Vagina (tissue), 2 donors: Measurements from ENCODE around the gene JMJD4. TPM values are rescaled to one million over a fixed set of nuclear protein-coding genes. Genes with fewer than 3 reads are reported as not detected.

Experiments used
- DNase-seq, 2 donors: peaks; one replicate each; pipeline ENCODE4 v3.0.0-alpha.2; 2017; ENCODE audit errors: extremely low spot score in 2 of 2
- H3K27ac ChIP-seq: fragments of 200-600 bp; sonication (generic); one replicate; pipeline ENCODE4 v1.5.1; 2019
- H3K27me3 ChIP-seq: fragments of 200-600 bp; sonication (generic); one replicate; pipeline ENCODE4 v1.5.1; 2019
- H3K36me3 ChIP-seq, 2 donors: fragments of 200-600 bp; sonication (generic); one replicate each; pipeline ENCODE4 v1.5.1; 2017 to 2019
- H3K4me1 ChIP-seq: fragments of 200-600 bp; sonication (generic); one replicate; pipeline ENCODE4 v1.5.1; 2019
- H3K4me3 ChIP-seq, 2 donors: fragments of 200-600 bp; sonication (generic); 1 replicate in 1 of 2; 2 replicates in 1 of 2; pipeline ENCODE4 v1.5.1; 2016 to 2019
- H3K9me3 ChIP-seq: fragments of 200-600 bp; sonication (generic); one replicate; pipeline ENCODE4 v1.5.1; 2019
- CTCF ChIP-seq, 3 experiments: fragments of 450-650 bp in 2 of 3; fragments of 200-600 bp in 1 of 3; sonication (generic) in 1 of 3; IDR thresholded peaks; one replicate each; pipeline ENCODE4 v1.5.1; 2017 to 2019; ENCODE audit warnings: antibody characterized with exemption in 3 of 3, mild to moderate bottlenecking in 2 of 3, moderate library complexity in 2 of 3
- POLR2A ChIP-seq, 2 donors: fragments of 450-650 bp; IDR thresholded peaks; one replicate each; pipeline ENCODE4 v1.6.1; 2017; ENCODE audit warnings: antibody characterized with exemption in 2 of 2, mild to moderate bottlenecking in 2 of 2, moderate library complexity in 2 of 2
- POLR2AphosphoS5 ChIP-seq, 2 donors: sonication (generic); formaldehyde crosslinking; IDR thresholded peaks; one replicate each; pipeline ENCODE4 v1.9.0; 2017; ENCODE audit warnings: antibody characterized with exemption in 2 of 2, mild to moderate bottlenecking in 2 of 2, low read depth in 1 of 2; ENCODE audit not compliant: insufficient read depth in 1 of 2
- intact Hi-C: fragments of 100-400 bp; cut with DNase I; formaldehyde crosslinking; loops from one replicate; pipeline ENCODE4 v1.15.1; 2023
- total RNA-seq: library from RNA; depleted of rRNA; stranded (reverse); fragments of >200 nt; gene quantifications from one replicate; pipeline ENCODE4 v1.2.3, GENCODE V29; 2016

JMJD4 gene
- total RNA-seq, 1 donor from 2014 or later: 18.2 TPM

GRCh38 chr1:227734546-227734855 is 601 bp downstream of the JMJD4 start:
- intact Hi-C loops: loop anchor here (10.0 kb wide), 1 partner anchor 350 kb away; the partner anchor contains the start of gene ARF1
- DNase-seq: peak; percentile 82 to 84
- Histone ChIP-seq H3K4me1 (peaks cover 44% of the 10 kb centered on the region), H3K9me3 (no peaks in the 10 kb centered on the region), H3K27ac (peak overlapping the region; percentile 92), H3K36me3 (peaks cover 0 to 7% of the 10 kb centered on the region in 2 donors), H3K4me3 (peak overlapping the region; percentile 91 to 92), H3K27me3 (no peaks in the 10 kb centered on the region)
- no peak for TF ChIP-seq POLR2AphosphoS5 (IDR thresholded peaks at IDR 0.05; ENCODE audit: insufficient read depth in 1 of 2, low read depth in 1 of 2)
- no peak for TF ChIP-seq CTCF (IDR thresholded peaks at IDR 0.05)
- TF ChIP-seq POLR2A (IDR thresholded peaks at IDR 0.05): no peak

DNA sequence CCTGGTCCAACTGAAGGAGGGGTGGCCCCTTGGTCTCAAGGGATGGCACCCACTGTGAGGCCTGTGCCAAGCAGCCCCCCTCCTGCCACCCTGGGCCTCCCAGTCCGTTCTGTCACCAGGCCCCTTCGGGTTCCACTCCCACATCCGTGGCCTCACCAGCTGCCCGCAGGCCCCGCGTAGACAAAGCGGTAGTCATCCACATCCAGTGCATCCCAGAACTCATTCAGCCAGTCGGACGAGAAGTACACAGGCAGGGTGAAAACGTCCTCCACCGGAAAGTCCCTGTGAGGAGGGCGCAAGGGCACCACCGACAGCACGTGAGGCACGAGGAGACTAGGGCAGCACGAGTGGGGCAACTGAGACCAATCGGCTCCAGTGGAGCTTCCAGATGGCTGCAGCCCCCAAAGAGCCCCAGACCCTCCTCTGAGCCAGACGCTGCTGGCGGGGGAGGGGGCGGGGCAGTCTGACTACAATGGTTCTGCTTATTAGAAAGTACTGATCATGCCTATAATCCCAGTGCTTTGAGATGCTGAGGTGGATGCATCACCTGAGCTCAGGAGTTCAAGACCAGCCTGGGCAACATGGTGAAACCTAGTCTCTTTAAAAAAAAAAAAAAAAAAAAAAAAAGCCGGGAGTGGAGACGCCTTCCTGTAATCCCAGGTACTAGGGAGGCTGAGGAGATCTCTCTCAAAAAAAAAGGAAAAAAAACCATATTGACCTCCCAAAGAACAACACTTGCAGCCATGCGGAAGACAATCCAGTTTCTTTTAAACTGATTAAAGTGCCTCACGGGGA is 1.2 kb downstream of the JMJD4 start:
- TF ChIP-seq CTCF (IDR thresholded peaks at IDR 0.05): no peak
- no peak for TF ChIP-seq POLR2AphosphoS5 (IDR thresholded peaks at IDR 0.05; ENCODE audit: insufficient read depth in 1 of 2, low read depth in 1 of 2)
- TF ChIP-seq POLR2A (IDR thresholded peaks at IDR 0.05): no peak
- H3K4me1 ChIP-seq: peaks cover 49% of the 10 kb centered on the region
- intact Hi-C loops: loop anchor here (10.0 kb wide), 1 partner anchor 351 kb away; the partner anchor contains the start of gene ARF1
- peak overlapping the region; percentile 91 to 92 for H3K4me3 ChIP-seq
- H3K27ac ChIP-seq: peak overlapping the region; percentile 92
- H3K27me3 ChIP-seq: no peaks in the 10 kb centered on the region
- H3K9me3 ChIP-seq: no peaks in the 10 kb centered on the region
- peaks cover 0 to 7% of the 10 kb centered on the region in 2 donors for H3K36me3 ChIP-seq
- DNase-seq: peak in 1 of 2 donors; percentile 83

DNA sequence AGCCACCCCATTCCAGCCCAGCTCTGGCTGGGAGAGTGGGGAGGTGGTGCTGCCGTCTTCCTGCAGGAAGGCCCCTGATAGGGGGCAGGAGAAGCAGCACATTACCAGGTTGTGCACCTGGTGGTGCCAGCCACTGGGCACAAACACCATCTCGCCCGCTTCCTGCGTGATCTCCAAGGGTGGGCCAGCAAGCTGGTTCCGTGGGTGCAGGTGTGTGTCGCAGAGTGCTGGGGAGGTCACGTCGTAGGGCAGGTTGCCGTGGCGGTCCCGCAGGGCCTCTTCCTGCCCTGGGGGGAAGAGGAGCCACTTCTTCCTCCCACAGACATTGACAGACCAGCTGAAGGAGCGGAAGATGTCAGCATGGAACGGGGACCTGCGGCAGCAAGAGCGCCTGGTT is 1.8 kb downstream of the JMJD4 start:
- no peak for DNase-seq
- peaks cover 0 to 7% of the 10 kb centered on the region in 2 donors for H3K36me3 ChIP-seq
- H3K4me3 ChIP-seq: no peak overlapping the region
- no peaks in the 10 kb centered on the region for H3K27me3 ChIP-seq
- TF ChIP-seq CTCF (IDR thresholded peaks at IDR 0.05): no peak
- no peak for TF ChIP-seq POLR2AphosphoS5 (IDR thresholded peaks at IDR 0.05; ENCODE audit: insufficient read depth in 1 of 2, low read depth in 1 of 2)
- TF ChIP-seq POLR2A (IDR thresholded peaks at IDR 0.05): no peak
- no peak overlapping the region for H3K27ac ChIP-seq
- peaks cover 54% of the 10 kb centered on the region for H3K4me1 ChIP-seq
- no peaks in the 10 kb centered on the region for H3K9me3 ChIP-seq
- intact Hi-C loops: loop anchor here (10.0 kb wide), 1 partner anchor 351 kb away; the partner anchor contains the start of gene ARF1

DNA sequence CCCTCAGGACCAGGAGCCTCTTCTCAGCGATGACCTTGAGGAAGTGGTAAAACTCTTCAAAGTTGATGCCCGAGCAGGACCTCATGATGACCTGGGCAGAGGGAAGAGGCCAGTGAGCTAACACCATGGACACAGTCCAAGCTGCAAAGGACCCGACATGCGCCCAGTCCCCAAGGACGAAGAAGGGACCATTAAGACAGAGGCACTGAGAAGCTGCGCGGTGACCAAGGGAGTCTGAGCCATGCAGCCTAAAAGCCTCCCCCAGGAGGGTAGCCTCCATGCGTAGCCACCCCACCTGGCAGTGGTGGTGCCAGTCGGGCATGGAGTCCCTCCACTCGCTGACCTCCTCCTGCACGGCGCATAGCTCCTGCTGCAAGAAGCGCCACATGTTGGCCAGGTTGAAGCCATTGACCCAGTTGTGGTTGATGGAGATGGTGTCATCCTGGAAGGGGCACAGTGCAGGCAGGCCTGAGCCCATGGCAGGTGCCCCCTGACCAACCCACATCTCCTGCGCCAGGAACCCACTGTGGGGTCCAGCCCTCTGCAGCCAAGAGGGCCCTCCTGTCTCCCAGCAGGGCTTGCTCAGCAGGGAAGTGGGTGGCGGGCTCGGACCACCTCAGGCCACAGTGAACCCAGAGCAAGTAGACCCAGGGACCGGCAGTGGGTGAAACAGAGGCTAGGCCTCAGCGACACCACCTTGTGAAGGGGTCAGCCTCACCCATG is 2.4 kb downstream of the JMJD4 start:
- Histone ChIP-seq H3K27ac (no peak overlapping the region), H3K9me3 (no peaks in the 10 kb centered on the region), H3K27me3 (no peaks in the 10 kb centered on the region), H3K4me1 (peaks cover 59% of the 10 kb centered on the region), H3K4me3 (no peak overlapping the region), H3K36me3 (peaks cover 0 to 7% of the 10 kb centered on the region in 2 donors)
- intact Hi-C loops: loop anchor here (10.0 kb wide), 1 partner anchor 352 kb away; the partner anchor contains the start of gene ARF1
- TF ChIP-seq POLR2A (IDR thresholded peaks at IDR 0.05) (no peak), POLR2AphosphoS5 (IDR thresholded peaks at IDR 0.05; ENCODE audit: insufficient read depth in 1 of 2, low read depth in 1 of 2) (no peak), CTCF (IDR thresholded peaks at IDR 0.05) (no peak)
- no peak for DNase-seq
